Right hindlimb (tissue), 1 donor: ENCODE data around the gene GRIN2D.
A peak's percentile ranks its signal among the peaks of the same experiment; 100 is the strongest.
"Not testable (repeated sequence)": the region's sequence is repeated elsewhere in the genome, so short reads cannot be mapped to it uniquely, and the experiment has no call there.

Source experiments
- DNase-seq: peaks from one replicate; pipeline ENCODE4 v3.0.0-alpha.2; 2018

Gene GRIN2D

DNA sequence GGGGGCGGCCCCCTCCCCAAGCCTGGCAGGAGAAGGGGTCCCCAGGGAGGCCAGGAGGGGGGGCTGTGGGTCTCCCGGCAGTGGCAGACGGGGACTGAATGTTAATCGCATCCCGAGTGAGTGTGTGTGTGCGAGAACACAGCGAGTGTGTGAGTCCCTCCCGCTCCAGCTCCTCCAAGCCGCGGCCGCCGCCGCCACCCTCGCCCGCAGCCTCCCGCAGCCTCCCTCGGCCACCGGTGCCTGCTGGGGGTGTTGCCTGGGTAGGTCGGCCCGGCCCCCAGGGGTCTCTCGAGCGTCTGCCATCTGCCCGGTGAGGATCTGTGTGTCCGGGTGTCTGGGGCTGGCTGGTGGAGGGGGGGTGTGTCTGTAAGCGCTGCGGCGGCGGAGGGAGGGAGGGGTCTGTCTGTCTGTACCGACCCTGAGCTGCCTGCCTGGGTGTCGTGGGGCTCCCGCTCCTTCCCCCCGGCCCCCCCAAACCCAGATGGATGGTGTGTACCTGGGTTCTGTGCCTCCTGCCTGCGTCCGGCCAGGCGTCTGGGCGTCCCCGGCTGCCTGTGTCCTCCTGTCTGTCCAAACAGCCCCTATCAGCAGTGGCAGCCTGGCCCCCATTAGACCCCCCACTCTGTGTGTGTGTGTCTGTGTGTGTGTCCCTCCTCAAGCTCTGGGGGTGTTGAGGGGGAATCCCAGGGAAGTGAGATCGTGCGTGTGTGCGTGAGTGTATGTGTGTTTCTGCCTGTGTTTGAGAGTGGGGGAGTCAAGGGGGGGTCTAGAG is at the start of gene GRIN2D:
Gene GRIN2D (plus strand): TSS at position 110 of the 772 bp plus-strand sequence. CDS start 4,725 bp downstream, outside the sequence.
- peak; percentile 63 for DNase-seq

DNA sequence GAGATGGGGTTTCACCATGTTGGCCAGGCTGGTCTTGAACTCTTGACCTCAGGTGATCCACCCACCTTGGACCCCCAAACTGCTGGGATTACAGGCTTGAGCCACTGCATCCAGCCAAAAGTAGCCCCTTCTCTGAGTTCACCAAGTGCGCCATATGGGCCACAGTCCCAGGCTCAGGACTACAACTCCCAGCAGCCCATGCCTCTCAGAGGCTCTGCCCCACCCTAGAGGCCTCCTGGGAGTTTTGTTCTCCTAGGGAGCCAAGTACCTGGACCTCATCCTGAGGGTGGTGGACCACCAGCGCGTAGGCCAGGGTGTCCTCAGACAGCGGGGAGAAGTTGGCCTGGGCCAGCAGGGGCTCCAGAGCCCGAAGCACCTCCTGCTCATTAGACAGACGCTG is 48.6 kb upstream of the GRIN2D start:
- DNase-seq, result no peak

DNA sequence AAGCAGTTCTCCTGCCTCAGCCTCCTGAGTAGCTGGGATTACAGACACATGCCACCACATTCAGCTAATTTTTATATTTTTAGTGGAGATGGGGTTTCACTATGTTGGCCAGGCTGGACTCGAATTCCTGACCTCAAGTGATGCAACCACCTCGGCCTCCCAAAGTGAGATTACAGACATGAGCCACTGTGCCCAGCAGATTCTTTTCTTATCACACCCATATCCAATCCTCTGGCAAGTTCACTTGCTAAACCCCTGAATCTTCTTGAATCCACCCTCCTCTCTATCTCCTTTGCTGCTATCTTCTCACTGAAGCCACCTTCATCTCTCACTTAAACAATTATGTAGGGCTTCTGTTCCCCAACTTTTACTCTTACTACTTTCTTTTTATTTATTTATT is 47.3 kb upstream of the GRIN2D start:
- no peak for DNase-seq

DNA sequence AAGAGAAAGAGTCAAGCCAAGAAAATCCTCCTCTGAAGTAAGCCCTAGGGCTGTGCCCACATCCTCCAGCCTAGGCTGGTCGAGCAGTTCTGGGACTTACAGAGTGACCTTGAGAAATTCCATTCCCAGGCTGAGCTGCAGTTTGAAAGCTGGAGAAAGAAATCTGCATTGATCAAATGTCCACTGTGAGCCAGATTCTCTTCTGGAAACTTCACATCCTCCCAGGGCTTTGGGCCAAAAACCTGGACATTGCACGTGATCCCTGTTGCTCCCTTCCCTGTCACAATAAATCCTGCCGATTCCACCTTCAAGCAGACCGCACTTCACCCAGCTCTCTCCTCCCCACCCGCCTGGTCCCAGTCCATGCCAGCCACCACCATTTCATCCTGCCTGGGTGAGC is 45.4 kb upstream of the GRIN2D start:
- DNase-seq, result no peak

DNA sequence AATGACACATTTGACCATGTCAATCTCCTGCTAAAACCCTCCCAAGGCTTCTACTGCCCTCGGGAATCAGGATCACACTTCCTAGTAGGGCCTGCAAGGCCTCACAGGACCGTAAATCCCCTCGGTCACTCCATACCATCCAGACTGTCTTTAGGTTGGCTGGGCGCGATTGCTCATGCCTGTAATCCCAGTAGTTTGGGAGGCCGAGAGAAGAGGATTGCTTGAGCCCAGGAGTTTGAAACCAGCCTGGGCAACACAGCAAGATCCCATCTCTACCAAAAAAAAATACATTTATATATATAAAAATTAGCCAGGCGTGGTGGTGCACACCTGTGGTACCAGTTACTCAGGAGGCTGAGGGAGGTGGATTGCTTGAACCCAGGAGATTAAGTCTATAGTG is 44.7 kb upstream of the GRIN2D start:
- no peak for DNase-seq

DNA sequence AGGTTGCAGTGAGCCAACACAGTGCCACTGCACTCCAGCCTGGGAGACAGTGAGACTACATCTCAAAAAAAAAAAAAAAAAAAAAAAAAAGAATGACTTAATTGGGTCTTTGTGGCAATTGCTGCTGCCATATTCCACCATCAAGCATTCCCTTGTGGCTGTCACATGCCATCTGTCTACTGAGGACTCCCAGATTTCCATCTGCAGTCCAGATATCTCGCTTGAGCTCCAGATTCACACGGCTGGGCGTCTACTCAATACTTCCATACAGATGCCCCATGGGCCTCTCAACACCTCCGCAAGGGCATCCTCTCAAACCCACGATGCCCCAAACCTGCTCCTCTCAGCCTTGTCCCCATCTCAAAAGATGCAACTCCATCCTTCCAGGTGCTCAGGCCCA is 42.6 kb upstream of the GRIN2D start:
- DNase-seq, result no peak

DNA sequence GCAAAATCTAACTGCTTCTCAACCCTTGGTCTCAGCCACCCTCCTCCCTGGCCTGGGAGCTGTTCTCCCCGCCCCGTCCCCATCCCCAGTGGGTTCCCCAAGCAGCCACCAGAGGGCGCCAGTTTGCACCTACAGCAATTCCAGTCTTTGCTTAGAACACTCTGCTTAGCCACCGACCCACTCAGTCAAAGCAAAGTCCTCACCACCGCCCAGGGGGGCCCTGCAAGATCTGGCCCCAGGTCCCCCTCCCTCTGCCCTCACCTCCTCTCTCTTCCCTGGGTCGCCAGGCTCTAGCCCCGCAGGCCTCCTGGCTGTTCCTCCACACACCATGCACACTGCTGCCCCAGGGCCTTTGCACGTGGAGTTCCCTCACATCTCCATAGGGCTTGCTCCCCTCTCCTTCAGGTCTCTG is 42.1 kb upstream of the GRIN2D start:
- peak; percentile 65 for DNase-seq

DNA sequence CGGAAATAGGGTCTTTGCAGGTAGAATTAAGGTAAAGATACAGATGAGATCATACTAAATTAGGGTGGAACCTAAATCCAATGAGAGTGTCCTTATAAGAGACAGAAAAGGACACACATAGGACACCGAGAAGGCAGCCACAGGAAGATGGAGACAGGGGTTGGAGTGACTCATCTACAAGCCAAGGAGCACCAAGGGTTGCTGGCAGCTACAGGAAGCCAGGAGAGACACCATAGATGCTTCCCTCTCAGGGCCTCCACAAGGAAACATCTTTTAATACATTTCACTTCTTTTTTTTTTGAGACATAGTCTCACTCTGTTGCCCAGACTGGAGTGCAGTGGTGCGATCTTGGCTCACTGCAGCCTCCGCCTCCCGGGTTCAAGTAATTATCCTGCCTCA is 39.8 kb upstream of the GRIN2D start:
- DNase-seq, result no peak

DNA sequence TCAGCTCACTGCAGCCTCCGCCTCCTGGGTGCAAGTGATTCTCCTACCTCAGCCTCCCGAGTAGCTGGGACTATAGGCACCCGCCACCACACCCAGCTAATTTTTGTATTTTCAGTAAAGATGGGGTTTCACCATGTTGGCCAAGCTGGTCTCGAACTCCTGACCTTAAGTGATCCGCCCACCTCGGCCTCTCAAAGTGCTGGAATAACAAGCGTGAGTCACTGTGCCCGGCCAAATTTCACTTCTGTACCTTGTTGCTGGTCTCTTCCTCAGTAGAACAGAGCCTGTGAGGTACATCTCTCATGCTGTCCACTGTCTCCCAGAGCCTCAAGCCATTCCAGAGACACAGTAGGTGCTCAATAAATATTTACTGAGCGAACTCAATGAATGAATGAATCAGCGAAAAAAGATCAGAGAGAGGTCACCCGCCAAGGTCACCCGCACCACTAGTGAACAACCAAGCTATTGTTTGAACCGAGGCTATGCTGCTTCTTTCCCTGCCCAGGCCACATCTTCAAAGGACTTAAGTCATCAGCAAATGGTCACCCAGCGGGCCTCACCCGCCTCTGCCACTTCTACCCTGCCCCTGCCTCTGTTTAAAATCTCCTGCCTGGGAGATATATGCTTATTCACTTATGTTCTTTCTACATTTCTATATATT is 39.0 kb upstream of the GRIN2D start:
- no peak for DNase-seq

DNA sequence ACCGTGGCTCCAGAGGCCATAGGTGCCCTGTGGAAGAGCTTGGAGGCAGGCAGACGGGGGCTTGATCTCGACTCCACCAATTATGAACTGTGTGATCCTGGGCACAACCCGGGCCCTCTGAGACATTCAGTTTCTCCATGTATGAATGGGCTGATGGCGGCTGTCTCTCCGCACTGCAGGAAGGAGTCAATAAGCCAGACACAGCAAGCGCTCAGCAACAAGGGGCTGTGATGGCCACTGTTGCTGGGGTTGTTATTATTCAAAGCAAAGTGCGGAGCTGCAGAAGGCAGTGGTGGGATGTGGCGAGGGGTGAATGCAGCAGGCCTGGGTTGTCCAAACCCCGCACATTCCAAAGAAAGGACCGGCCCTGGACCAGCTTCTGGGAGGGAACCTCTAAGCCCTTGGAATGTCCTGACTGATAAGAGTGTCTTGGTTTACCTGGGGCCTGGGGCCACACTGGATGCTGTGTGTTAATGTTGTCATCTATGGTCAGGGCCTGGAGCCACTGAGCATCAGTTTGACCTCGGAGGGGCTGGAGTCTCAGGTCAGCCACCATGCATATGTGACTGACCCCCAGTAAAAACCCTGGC is 38.0 kb upstream of the GRIN2D start:
- DNase-seq, result no peak

DNA sequence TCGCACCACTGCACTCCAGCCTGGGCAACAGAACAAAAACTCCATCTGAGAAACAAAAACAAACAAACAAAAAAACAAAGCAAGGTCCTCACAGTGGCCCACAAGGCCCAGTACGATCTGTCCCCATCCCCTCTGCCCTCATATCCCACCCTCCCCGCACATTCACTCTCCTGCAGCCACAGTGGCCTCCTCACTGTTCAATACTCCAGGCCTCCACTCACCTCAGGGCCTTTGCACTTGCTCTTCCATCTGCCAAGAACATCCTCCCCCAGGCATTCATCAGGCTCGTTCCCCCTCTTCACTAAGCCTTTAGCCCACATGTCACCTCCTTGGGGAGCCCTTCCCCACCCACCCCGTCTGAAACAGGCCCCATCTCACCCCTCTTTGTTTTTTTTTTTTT is 34.3 kb upstream of the GRIN2D start:
- no peak for DNase-seq

DNA sequence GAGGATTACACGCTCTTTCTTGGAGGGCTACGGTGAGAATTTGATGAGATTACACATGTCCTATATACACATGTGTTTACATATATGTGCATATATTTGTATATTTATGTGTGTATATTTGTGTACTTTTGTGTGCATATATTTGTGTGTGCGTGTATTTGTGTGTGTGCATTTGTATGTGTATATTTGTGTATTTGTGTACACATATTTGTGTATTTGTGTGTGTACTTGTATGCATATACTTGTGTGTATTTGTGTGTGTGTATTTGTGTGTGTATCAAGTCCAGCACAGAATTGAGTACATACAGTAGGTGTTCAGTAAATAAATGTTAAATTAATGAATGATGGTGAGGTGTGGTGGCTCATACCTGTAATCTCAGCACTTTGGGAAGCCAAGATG is 31.6 kb upstream of the GRIN2D start:
- no peak for DNase-seq

DNA sequence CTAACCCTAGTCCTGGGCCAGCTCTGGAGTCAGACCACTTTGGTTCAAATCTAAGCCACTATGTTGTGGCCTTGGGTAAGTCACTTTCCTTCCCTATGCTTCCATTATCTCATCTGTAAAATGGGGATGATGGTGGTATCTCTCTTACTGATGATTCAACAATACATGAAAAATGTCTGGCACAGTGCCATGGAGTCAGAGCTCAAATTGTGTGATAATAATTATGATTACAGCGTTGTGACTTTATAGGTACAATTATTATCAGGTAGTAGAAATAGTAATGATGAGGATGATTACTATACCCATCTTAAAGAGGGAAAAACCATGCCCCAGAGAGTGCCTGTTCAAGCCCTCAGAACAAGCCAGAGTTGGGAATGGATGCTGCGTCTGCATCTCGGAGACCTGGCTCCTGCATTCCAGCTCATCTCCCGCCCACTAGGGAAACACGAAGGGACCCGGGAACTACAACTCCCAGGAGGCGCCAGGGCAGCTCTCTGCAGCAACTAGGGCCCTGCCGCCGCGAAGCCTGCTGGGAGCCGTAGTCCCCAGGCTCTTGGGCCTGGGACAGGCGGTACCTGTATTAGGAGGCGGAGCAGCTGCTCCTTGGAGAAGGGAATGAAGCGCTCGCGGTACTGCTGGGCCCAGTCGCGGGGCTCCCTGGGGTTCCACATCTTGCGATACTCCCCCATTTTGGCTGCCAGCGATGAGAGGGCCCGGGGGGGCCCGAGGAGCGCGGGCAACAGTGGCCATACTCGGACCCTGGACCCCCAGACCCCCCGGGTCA is 30.6 kb upstream of the GRIN2D start:
- DNase-seq, result peak; percentile 96

DNA sequence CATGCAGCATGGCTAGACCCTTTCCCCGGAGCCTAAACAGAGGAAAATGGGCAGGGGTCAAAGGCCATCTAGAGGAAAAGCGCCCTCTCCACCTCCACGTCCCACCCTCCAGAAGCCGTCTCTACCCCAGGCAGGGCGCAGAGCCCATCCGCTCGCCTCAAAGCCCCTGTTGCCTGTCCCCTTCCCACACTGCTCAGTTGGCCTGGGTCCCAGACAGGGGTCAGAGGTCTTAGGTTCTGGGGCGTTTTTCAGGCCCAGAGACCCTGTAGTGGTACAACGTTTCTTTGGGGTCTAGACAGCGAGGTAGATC is 30.0 kb upstream of the GRIN2D start:
- no peak for DNase-seq

DNA sequence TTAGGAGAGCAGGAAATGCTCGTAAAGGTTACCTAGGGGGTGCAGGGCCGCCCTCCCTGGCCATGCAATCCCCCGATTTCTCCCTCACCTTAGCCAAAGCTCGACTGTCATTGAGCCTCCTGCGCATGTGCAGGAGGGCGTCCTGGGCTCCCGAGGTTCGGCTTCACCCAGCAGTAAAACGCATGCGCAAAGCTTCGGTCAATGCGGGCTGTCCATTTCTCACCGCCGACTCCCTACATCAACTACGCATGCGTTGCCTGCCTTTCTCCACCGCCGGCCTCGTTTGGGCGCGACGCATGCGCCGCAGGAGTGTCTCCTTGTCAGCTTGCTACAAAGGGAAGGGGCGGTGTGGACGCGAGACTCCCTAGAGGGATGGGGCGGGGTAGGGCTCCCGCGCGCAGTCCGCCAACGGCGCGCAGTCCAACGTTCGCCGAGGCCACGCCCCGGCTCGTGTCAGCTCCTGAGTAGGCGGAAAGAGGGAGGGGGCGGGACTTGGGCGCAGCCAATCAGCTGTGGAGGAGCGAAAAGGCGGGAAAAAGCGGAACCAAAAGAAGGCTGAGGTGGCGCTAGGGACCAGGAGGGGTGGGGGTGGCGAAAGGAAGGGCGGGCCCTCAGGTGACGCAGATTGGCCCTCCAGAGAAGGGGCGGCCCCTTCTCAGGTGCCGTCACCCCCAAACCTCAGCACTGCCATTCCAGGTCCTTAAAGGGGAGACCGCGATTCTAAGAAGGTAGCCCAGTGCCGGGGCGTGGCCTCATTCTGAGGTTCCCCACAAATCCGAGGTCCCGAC is 29.5 kb upstream of the GRIN2D start, which contains the start of the genes SYNGR4 and TMEM143:
Gene SYNGR4 (plus strand): TSS at position 558 of the 788 bp plus-strand sequence. CDS start 1,476 bp downstream, outside the sequence.
Gene TMEM143 (minus strand): TSS at position 131 of the 788 bp plus-strand sequence. CDS start 20 bp downstream, at position 111.
- peak; percentile 100 for DNase-seq

DNA sequence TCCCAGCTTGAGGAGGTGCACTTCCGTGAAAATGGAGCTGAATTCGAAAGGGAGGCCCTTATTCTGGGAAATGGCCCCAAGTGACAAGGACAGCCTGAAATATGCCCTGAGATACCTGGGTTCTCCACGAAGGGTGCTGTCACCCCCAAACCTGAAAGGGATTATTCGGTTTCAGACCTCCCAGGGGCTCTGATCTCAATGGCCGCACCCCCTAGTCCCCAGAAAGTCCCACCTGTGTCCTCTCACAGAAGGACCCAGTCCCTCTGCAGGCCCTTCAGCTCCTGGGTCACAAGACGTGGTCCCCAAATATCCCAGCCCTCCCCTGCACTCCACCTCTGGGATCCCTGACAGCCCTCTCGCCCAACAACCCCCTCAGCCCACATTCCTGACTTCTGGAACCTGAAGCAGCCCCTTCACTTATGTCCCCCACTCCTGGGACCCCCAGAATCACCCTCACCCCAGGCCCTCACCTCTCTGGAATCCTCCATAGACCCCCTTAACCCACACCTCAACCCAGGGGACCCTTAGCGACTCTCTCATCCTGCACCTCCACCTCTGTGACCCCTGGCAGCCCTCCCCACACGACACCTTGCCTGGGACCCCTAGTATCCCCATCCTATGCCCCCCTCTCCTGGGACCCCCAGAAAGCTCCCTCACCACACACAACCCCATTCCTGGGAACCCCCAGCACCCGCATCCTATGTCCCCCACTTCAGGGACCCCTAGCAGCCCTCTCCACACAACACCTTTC is 28.7 kb upstream of the GRIN2D start:
- no peak for DNase-seq

DNA sequence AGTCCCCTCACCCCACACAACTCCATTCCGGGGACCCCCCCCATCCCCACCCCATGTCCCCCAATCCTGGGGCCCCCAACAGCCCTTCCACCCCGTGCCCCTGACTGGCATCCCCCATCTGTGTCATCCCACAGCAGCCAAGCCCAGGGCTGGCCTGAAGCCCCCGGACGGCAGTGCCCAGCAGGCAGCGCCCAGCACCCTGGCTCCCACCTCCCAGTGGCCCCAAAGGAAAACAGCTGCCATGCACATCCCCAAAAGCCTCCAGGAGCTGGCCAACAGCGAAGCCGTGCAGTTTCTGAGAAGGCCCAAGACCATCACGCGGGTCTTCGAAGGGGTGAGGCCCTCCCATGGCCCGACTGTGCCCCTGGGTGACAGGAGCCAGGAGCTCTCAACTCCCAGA is 27.9 kb upstream of the GRIN2D start:
- DNase-seq, result no peak

DNA sequence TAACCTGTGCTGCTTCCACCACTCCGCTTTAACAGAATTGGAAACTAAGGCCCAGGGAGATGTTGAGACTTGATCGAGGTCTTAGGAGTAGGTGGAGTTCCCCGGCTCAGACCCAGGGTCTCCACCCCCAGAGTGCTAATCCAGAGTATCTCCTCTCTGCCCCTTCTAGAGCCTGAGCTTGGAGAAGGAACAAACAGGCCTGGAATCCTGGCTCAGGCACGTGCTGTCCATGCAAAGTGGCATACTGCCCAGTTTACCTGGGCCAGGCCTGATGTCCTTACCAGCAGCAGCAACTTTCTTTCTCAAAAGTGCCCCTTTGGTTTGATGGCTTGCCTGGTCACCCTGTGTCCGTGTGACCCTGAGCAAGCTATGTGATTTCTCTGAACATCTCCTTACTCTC is 25.6 kb upstream of the GRIN2D start:
- DNase-seq, result no peak

DNA sequence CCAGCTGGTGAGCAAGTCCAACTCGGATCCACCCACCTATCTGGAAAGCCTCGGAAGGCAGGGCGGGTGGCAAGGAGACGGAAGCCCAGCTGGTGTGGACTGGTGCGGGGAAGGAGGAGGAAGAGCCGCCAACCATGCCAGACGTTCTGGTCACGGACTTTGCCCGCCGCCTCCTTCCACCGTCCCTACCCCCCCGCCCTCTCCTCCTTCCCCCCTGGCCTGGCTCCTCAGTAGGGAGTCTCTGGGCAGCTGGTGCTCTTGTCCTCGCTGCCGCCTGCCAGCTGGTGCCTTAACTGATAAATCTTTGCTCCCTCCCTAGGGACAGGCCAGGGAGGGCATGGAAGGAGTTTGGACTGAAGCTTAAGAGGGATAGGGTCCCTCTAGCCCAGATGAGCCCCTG is 24.5 kb upstream of the GRIN2D start:
- no peak for DNase-seq

DNA sequence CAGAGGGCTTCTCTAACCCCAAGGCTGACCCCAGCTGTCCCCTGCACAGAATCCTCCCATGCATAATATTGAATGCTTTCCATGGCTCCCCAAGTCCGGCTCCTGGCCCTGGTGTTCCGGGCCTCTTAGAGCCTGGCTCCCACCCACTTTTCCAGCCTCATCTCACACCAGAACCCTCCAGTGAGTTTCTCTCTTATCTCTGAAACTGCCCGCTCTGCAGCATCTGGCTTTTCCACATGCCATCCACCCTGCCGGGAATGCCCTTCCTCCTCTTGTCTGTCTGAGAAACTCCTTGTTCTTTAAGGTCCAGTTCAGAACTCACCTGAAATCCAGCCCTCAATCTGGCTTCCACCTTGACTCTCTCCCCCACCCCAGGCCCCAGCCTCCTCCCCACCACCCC is 22.5 kb upstream of the GRIN2D start:
- no peak for DNase-seq

DNA sequence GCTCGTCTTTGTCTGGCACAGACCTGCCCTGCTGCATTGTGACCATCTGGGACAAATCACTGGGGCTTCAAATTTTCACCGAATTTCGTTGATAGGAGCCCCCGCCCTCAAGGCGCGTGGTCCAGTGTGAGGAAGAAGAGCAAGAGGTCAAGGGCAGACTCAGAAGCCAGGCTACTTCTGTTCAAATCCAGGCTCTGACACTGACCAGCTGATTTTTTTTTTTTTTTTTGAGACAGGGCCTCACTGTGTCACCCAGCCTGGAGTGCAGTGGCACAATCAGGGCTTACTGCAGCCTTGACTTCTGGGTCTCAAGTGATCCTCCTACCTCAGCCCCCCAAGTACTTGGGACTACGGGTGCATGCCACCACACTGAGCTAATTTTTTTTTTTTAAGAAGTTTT is 22.1 kb upstream of the GRIN2D start:
- DNase-seq, result no peak

DNA sequence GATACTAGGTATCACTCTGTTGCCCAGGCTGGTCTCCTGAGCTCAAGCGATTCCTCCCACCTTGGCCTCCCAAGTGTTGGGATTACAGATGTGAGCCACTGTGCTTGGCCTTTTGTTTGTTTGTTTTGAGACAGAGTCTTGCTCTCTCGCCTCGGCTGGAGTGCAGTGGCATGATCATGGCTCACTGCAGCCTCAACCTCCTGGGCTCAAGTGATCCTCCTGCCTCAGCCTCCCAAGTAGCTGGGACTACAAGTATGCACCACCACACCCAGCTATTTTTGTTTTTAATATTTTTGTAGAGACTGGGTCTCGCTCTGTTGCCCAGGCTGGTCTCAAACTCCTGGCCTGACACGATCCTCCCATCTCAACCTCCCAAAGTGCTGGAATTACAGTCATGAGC is 21.7 kb upstream of the GRIN2D start:
- not testable (repeated sequence) for DNase-seq
